Loucy (cell line): ENCODE data around the gene BAIAP3.

ENCODE experiments used
- H2AFZ ChIP-seq: fragments of 200-600 bp; sonication (generic); 2 replicates; pipeline ENCODE4 v1.6.0; 2016; ENCODE audit warnings: antibody characterized with exemption, mild to moderate bottlenecking, low read length, moderate library complexity
- H3F3A ChIP-seq: fragments of 200-600 bp; 2 replicates; pipeline ENCODE4 v1.6.0; 2016; ENCODE audit warnings: antibody characterized with exemption, low read depth, mild to moderate bottlenecking
- H3K27me3 ChIP-seq: fragments of 200-600 bp; sonication (generic); 2 replicates; pipeline ENCODE4 v1.6.1; 2014; ENCODE audit warnings: low read length, mild to moderate bottlenecking; ENCODE audit not compliant: insufficient read depth, poor library complexity, severe bottlenecking
- H3K36me3 ChIP-seq: fragments of 200-600 bp; sonication (generic); 2 replicates; pipeline ENCODE4 v1.6.1; 2016; ENCODE audit warnings: low read length; ENCODE audit not compliant: insufficient read depth
- H3K4me1 ChIP-seq: fragments of 200-600 bp; sonication (generic); 2 replicates; pipeline ENCODE4 v1.5.1; 2014; ENCODE audit warnings: low read length, mild to moderate bottlenecking; ENCODE audit not compliant: insufficient read depth, poor library complexity, severe bottlenecking
- H3K4me2 ChIP-seq: fragments of 200-600 bp; sonication (generic); 2 replicates; pipeline ENCODE4 v1.6.0; 2014; ENCODE audit warnings: antibody characterized with exemption, low read length, low read depth, mild to moderate bottlenecking; ENCODE audit not compliant: poor library complexity, severe bottlenecking
- H3K4me3 ChIP-seq: fragments of 200-600 bp; sonication (generic); 2 replicates; pipeline ENCODE4 v1.5.1; 2014; ENCODE audit warnings: low read length, mild to moderate bottlenecking, mixed read lengths; ENCODE audit not compliant: poor library complexity, severe bottlenecking
- H3K79me2 ChIP-seq: fragments of 200-600 bp; sonication (generic); 2 replicates; pipeline ENCODE4 v1.6.1; 2014; ENCODE audit warnings: low read length; ENCODE audit not compliant: insufficient read depth
- H3K9ac ChIP-seq: fragments of 200-600 bp; sonication (generic); 2 replicates; pipeline ENCODE4 v1.6.0; 2014; ENCODE audit warnings: mild to moderate bottlenecking, low read depth, low read length, moderate library complexity; ENCODE audit not compliant: poor library complexity, severe bottlenecking
- H3K9me2 ChIP-seq: fragments of 200-600 bp; sonication (generic); replicated peaks from 2 replicates; pipeline ENCODE4 v1.6.1; 2016; ENCODE audit warnings: low read depth, low read length, mixed read lengths
- H3K9me3 ChIP-seq: fragments of 200-600 bp; sonication (generic); 2 replicates; pipeline ENCODE4 v1.6.1; 2014; ENCODE audit warnings: mild to moderate bottlenecking, antibody characterized with exemption, low read length, low read depth; ENCODE audit not compliant: insufficient read depth
- H4K20me1 ChIP-seq: fragments of 200-600 bp; sonication (generic); 2 replicates; pipeline ENCODE4 v1.6.0; 2014; ENCODE audit warnings: antibody characterized with exemption, low read length, mild to moderate bottlenecking; ENCODE audit not compliant: insufficient read depth, poor library complexity, severe bottlenecking
- EZH2phosphoT487 ChIP-seq: fragments of 200-600 bp; IDR thresholded peaks from 2 replicates; pipeline ENCODE4 v1.6.1; 2018; ENCODE audit warnings: antibody characterized with exemption, mild to moderate bottlenecking, moderate library complexity, borderline replicate concordance
- TF ChIP-seq, protein P1 (sequence below): fragments of 200-600 bp; sonication (generic); conservative IDR thresholded peaks from 2 replicates; pipeline ENCODE4 v1.5.1; 2014; ENCODE audit warnings: mild to moderate bottlenecking, antibody characterized with exemption, low read length

BAIAP3 gene

DNA sequence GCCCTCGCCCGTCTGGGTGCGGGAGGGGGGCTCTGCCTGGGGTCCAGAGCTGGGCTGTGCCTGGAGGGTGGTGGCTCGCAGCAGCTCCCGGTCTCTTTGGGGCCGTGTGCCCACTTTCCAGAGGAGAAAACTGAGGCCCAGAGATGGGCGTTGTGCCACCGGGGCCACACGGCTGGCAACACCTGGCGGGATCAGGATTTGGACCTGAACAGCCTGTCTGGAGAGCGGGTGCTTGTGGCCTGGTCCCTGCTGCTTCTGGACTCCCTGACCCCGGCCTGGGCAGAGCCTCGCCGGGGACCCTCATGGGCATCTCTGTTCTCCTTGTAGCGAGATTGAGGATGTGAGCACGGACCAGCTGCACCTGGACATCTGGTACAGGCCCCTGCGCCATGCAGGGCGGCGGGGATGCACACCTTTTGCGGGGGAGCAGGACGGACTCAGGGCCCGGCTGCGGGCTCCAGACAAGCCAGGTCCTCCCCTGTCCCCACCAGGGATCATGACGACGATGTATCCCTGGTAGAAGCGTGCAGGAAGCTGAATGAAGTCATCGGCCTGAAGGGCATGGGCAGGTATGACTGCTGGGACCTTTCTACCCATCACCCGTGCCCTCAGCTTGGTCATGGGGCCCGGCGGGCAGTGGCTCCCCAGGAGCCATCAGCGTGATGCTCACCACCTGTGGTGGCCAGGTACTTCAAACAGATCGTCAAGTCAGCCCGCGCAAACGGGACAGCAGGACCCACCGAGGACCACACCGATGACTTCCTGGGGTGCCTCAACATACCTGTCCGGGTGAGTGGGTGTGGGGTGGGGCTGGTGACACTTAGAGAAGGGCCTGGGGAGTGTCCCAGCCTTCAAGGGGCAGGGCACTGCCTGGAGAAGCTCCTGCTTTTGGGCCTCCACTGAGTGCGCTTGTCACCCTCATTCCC, 8.3 kb downstream of the BAIAP3 start:
- Histone ChIP-seq H3K27me3 (no peaks in the 10 kb centered on the region), H4K20me1 (no peaks in the 10 kb centered on the region), H3K4me2 (peak overlapping the region; percentile 57), H3K9me3 (no peaks in the 10 kb centered on the region), H3K4me1 (peaks cover 4% of the 10 kb centered on the region), H3F3A (no peaks in the 10 kb centered on the region), H3K9me2 (no peaks in the 10 kb centered on the region), H2AFZ (no peak overlapping the region), H3K36me3 (no peaks in the 10 kb centered on the region), H3K79me2 (no peaks in the 10 kb centered on the region), H3K9ac (no peak overlapping the region), H3K4me3 (peak overlapping the region; percentile 62)
- TF ChIP-seq EZH2phosphoT487 = no peak
- TF ChIP-seq, protein P1, sequence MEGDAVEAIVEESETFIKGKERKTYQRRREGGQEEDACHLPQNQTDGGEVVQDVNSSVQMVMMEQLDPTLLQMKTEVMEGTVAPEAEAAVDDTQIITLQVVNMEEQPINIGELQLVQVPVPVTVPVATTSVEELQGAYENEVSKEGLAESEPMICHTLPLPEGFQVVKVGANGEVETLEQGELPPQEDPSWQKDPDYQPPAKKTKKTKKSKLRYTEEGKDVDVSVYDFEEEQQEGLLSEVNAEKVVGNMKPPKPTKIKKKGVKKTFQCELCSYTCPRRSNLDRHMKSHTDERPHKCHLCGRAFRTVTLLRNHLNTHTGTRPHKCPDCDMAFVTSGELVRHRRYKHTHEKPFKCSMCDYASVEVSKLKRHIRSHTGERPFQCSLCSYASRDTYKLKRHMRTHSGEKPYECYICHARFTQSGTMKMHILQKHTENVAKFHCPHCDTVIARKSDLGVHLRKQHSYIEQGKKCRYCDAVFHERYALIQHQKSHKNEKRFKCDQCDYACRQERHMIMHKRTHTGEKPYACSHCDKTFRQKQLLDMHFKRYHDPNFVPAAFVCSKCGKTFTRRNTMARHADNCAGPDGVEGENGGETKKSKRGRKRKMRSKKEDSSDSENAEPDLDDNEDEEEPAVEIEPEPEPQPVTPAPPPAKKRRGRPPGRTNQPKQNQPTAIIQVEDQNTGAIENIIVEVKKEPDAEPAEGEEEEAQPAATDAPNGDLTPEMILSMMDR = no peak

DNA sequence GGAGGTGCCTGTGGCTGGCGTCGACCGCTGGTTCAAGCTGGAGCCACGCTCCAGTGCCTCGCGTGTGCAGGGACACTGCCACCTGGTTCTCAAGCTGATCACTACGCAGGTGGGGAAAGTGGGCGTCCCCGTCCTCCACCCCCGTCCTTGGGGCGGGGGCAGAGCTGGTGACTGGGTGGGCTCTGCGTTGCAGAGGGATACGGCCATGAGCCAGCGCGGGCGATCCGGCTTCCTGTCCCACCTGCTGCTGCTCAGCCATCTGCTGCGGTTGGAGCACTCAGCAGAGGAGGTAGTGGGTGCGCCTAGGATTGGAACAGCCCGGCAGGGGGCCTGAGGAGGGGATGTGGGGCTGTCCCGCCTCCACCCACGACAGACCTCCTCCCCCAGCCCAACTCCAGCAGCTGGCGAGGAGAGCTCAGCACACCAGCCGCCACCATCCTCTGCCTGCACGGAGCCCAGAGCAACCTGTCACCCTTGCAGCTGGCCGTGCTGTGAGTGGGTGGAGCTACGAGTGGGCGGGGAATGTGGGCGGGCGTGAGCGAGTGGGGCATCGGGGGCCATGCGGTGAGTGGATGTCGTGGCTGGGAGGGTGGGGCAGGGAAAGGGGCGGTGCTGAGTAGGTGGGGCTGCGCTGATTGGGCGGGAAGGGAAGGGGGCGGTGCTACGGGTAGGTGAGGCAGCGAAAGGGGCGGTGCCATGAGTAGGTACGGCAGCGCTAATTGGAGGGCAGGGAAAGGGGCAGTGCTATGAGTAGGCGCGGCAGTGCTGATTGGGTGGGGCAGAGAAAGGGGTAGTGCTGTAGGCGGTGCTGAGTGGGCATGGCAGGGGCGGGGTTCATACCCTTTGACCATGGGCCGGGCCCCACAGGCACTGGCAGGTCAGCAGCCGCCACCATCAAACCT, 9.3 kb downstream of the BAIAP3 start:
- H3F3A ChIP-seq = no peaks in the 10 kb centered on the region
- TF ChIP-seq, protein P1 = no peak
- no peak for TF ChIP-seq EZH2phosphoT487
- H3K9ac ChIP-seq = no peak overlapping the region
- H3K9me2 ChIP-seq = no peaks in the 10 kb centered on the region
- no peaks in the 10 kb centered on the region for H3K79me2 ChIP-seq
- H3K4me3 ChIP-seq = peak overlapping the region; percentile 62
- H3K36me3 ChIP-seq = no peaks in the 10 kb centered on the region
- H3K9me3 ChIP-seq = no peaks in the 10 kb centered on the region
- no peaks in the 10 kb centered on the region for H4K20me1 ChIP-seq
- no peaks in the 10 kb centered on the region for H3K27me3 ChIP-seq
- no peak overlapping the region for H2AFZ ChIP-seq
- peaks cover 4% of the 10 kb centered on the region for H3K4me1 ChIP-seq
- peak overlapping the region; percentile 57 for H3K4me2 ChIP-seq

DNA sequence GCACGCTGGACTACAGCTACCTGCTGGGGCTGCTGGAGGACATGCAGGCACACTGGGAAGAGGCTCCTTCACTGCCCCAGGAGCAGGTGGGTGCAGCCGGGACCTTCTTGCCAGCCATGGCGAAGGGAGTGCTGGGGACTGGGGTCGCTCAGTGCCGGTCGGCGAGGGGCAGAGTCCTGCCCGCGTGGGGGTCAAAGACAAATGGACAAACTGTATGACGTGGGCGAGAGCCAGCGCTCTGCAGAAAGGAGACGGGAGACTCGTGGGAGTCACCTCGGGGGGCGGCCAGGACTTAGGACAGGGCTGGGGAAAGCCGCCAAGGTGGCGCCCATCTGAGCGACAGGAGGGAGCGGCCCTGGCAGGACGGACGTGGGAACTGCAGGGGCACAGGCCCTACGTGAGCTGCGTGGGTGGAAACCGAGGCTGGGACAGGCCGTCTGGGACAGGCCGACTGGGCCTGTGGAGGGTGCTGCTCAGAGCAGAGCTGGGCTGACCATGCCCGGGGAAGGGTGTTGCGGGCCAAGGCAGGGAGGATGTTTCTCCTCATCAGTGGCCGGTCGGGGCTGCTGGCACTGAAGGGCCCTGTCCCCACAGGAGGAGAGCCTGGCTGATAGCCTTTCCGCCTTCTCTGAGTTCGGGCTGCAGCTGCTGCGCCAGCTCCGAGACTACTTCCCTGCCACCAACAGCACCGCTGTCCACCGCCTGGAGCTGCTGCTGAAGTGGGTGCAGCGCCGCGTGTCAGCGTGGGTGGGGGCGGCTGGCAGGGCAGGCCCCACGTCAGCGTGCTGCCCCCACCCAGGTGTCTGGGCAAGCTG, 10.2 kb downstream of the BAIAP3 start:
- H2AFZ ChIP-seq = no peak overlapping the region
- H3K9me2 ChIP-seq = no peaks in the 10 kb centered on the region
- no peaks in the 10 kb centered on the region for H4K20me1 ChIP-seq
- no peak overlapping the region for H3K4me2 ChIP-seq
- no peaks in the 10 kb centered on the region for H3K36me3 ChIP-seq
- no peaks in the 10 kb centered on the region for H3F3A ChIP-seq
- H3K4me3 ChIP-seq = no peak overlapping the region
- H3K9me3 ChIP-seq = no peaks in the 10 kb centered on the region
- H3K4me1 ChIP-seq = peaks cover 4% of the 10 kb centered on the region
- H3K9ac ChIP-seq = no peak overlapping the region
- H3K27me3 ChIP-seq = no peaks in the 10 kb centered on the region
- H3K79me2 ChIP-seq = no peaks in the 10 kb centered on the region
- TF ChIP-seq, protein P1 = no peak
- TF ChIP-seq EZH2phosphoT487 = no peak
